GM12878 (cell line): ENCODE measurements around the gene PCNX4. TPM values are rescaled to one million over a fixed set of nuclear protein-coding genes. Genes with fewer than 3 reads are reported as not detected.
A peak's percentile ranks its signal among the peaks of the same experiment; 100 is the strongest.

Source experiments
- ATAC-seq: fragments of 200-7000 bp; cut with Tn5 transposase; 3 replicates; pipeline ENCODE4 v1.9.1; 2020; ENCODE audit warnings: mild to moderate bottlenecking, moderate library complexity
- BruUV-seq: library from RNA; stranded (reverse); fragments of 400-500 nt; replicated peaks from 2 replicates; lab custom pipeline; 2021; lab: Mats Ljungman, UMichigan
- CTCF ChIA-PET: fragments of 300-600 bp; sonication (Branson Sonifier 250); formaldehyde crosslinking; extraction: SDS; loops from one replicate; lab custom pipeline; 2021; ENCODE audit warnings: inconsistent platforms; lab: Yijun Ruan, JAX
- POLR2A ChIA-PET: fragments of 350-600 bp; formaldehyde crosslinking; extraction: SDS; loops from one replicate; lab custom pipeline; 2021; ENCODE audit warnings: inconsistent platforms; lab: Charles Lee
- RAD21 ChIA-PET: fragments of 300-600 bp; sonication (Branson Sonifier 250); formaldehyde crosslinking; loops from one replicate; lab custom pipeline; 2023; ENCODE audit warnings: antibody characterized with exemption; ENCODE audit not compliant: unreplicated experiment; lab: Charles Lee
- SMC1A ChIA-PET: fragments of 300-600 bp; sonication (Branson Sonifier 250); formaldehyde crosslinking; loops from one replicate; lab custom pipeline; 2023; ENCODE audit not compliant: unreplicated experiment, uncharacterized antibody; lab: Charles Lee
- DNase-seq: peaks from one replicate; pipeline ENCODE4 v3.0.0-alpha.2; 2011; ENCODE audit warnings: low read depth, low spot score
- FAIRE-seq: peaks from 3 replicates; lab custom pipeline; 2011; peaks lifted over from hg19 to GRCh38; lab: Jason Lieb, UNC
- H2AFZ ChIP-seq: 2 replicates; pipeline ENCODE4 v1.6.0; 2011; ENCODE audit warnings: low read depth, low read length, control low read depth; ENCODE audit not compliant: control insufficient read depth
- H3K27ac ChIP-seq: 2 replicates; pipeline ENCODE4 v1.5.1; 2011; ENCODE audit warnings: control low read depth; ENCODE audit not compliant: control insufficient read depth, insufficient read depth
- H3K27me3 ChIP-seq, 2 experiments: replicated peaks in 1 of 2; 2 replicates each; pipeline versions ENCODE4 v1.6.0 to v1.6.1; 2011; ENCODE audit warnings: low read length in 1 of 2; ENCODE audit not compliant: control insufficient read depth in 2 of 2, insufficient read depth in 2 of 2
- H3K36me3 ChIP-seq, 2 experiments: 2 replicates each; pipeline ENCODE4 v1.5.1; 2011; ENCODE audit warnings: low read length in 1 of 2; ENCODE audit not compliant: control insufficient read depth in 2 of 2, insufficient read depth in 2 of 2
- H3K4me1 ChIP-seq: 2 replicates; pipeline ENCODE4 v1.6.1; 2011; ENCODE audit warnings: mild to moderate bottlenecking, low read length, moderate library complexity, mixed read lengths; ENCODE audit not compliant: control insufficient read depth, insufficient read depth
- H3K4me2 ChIP-seq: 2 replicates; pipeline ENCODE4 v1.6.0; 2011; ENCODE audit warnings: control low read depth; ENCODE audit not compliant: control insufficient read depth, insufficient read depth
- H3K4me3 ChIP-seq: fragments of 200-600 bp; sonication (generic); 2 replicates; pipeline ENCODE4 v1.5.1; 2016
- H3K79me2 ChIP-seq: 2 replicates; pipeline ENCODE4 v1.6.0; 2011; ENCODE audit warnings: low read length; ENCODE audit not compliant: control insufficient read depth, insufficient read depth
- H3K9ac ChIP-seq: 2 replicates; pipeline ENCODE4 v1.8.0; 2011; ENCODE audit warnings: low read length, control low read depth, mixed read lengths; ENCODE audit not compliant: control insufficient read depth, insufficient read depth
- H3K9me3 ChIP-seq: replicated peaks from 3 replicates; pipeline ENCODE4 v1.5.1; 2011; ENCODE audit warnings: mild to moderate bottlenecking, low read length; ENCODE audit not compliant: control insufficient read depth, insufficient read depth
- H4K20me1 ChIP-seq: 2 replicates; pipeline ENCODE4 v1.6.0; 2011; ENCODE audit not compliant: control insufficient read depth, insufficient read depth
- CEBPB ChIP-seq, 2 experiments: fragments of 150-350 bp in 1 of 2; IDR thresholded peaks; 2 replicates each; pipeline ENCODE4 v1.6.1; 2012 to 2014; ENCODE audit warnings: low read depth in 2 of 2, low read length in 2 of 2, borderline replicate concordance in 1 of 2, inconsistent platforms in 1 of 2
- FOXK2 ChIP-seq: fragments of 450-650 bp; IDR thresholded peaks from 2 replicates; pipeline ENCODE4 v1.6.1; 2017; ENCODE audit warnings: mild to moderate bottlenecking, moderate library complexity
- MTA2 ChIP-seq: fragments of 450-650 bp; IDR thresholded peaks from 2 replicates; pipeline ENCODE4 v1.6.1; 2016; ENCODE audit warnings: low read depth, mild to moderate bottlenecking, moderate library complexity
- NFYA ChIP-seq: IDR thresholded peaks from 2 replicates; pipeline ENCODE4 v1.6.1; 2011; ENCODE audit warnings: low read depth, mild to moderate bottlenecking, low read length, improper control_type of control experiment, borderline replicate concordance
- WRNIP1 ChIP-seq: IDR thresholded peaks from 2 replicates; pipeline ENCODE4 v1.6.1; 2011; ENCODE audit warnings: low read depth, low read length, improper control_type of control experiment, borderline replicate concordance
- YY1 ChIP-seq: IDR thresholded peaks from 2 replicates; pipeline ENCODE4 v1.6.1; 2011; ENCODE audit warnings: low read depth, mild to moderate bottlenecking, low read length
- ZNF384 ChIP-seq: IDR thresholded peaks from 2 replicates; pipeline ENCODE4 v1.6.1; 2012; ENCODE audit warnings: low read depth, mild to moderate bottlenecking, low read length, improper control_type of control experiment, borderline replicate concordance
- WGBS: methylation state at CpG from one replicate; pipeline ENCODE4 v1.1.6; 2016; ENCODE audit warnings: low lambda C conversion rate; ENCODE audit not compliant: insufficient replicate concordance, insufficient coverage; ENCODE audit errors: missing lambda C conversion rate; 5-methylcytosine and 5-hydroxymethylcytosine counted together
- in situ Hi-C: fragments of 300-500 bp; cut with MboI; formaldehyde crosslinking; loops from 9 replicates; pipeline ENCODE4 v1.14.3; 2018; ENCODE audit warnings: mixed read lengths
- intact Hi-C: fragments of 100-400 bp; cut with micrococcal nuclease; formaldehyde crosslinking; loops from one replicate; pipeline ENCODE4 v1.14.2; 2022; ENCODE audit not compliant: unreplicated experiment
- polyA plus RNA-seq, 11 experiments: library from polyadenylated mRNA; depleted of rRNA in 4 of 11; unstranded in 6 of 11; stranded (reverse) in 5 of 11; fragments of >200 nt; fragmentation: Nextera tagmentation in 4 of 11; fragmentation: Illumina TruSeq in 1 of 11; extraction: Ambion mirVana in 4 of 11; extraction: Trizol in 1 of 11; gene quantifications; 1 replicate in 1 of 11; 2 replicates in 10 of 11; pipeline versions ENCODE4 v1.2.1 to v1.2.3, GENCODE V29; 2011 to 2016; ENCODE audit warnings: inconsistent platforms in 2 of 11, missing spikeins in 2 of 11, low read depth in 1 of 11
- total RNA-seq, 4 experiments: library from RNA; depleted of rRNA in 3 of 4; stranded (reverse); fragments of >200 nt in 3 of 4; fragmentation: Illumina TruSeq in 1 of 4; extraction: Trizol in 1 of 4; gene quantifications; 2 replicates each; pipeline versions ENCODE4 v1.2.1 to v1.2.3, GENCODE V29; 2013 to 2021
- TF ChIP-seq, protein P1 (sequence below): fragments of 450-650 bp; formaldehyde crosslinking; IDR thresholded peaks from 2 replicates; pipeline ENCODE4 v1.4.0; 2022; ENCODE audit warnings: mild to moderate bottlenecking, moderate library complexity
- TF ChIP-seq, protein P2 (sequence below): fragments of 450-650 bp; IDR thresholded peaks from 2 replicates; pipeline ENCODE4 v1.6.1; 2016; ENCODE audit warnings: mild to moderate bottlenecking
- TF ChIP-seq, protein P3 (sequence below), 3 experiments: IDR thresholded peaks in 2 of 3; conservative IDR thresholded peaks in 1 of 3; 2 replicates each; pipeline ENCODE4 v1.5.1; 2011; ENCODE audit warnings: low read depth in 3 of 3, low read length in 3 of 3, mild to moderate bottlenecking in 3 of 3, control low read depth in 2 of 3, moderate library complexity in 2 of 3, inconsistent platforms in 1 of 3, mixed read lengths in 1 of 3; ENCODE audit not compliant: control insufficient read depth in 2 of 3, insufficient read depth in 1 of 3; ENCODE audit errors: extremely low read depth in 1 of 3
- TF ChIP-seq, protein P4 (sequence below): fragments of 450-650 bp; IDR thresholded peaks from 2 replicates; pipeline ENCODE4 v1.6.1; 2016; ENCODE audit warnings: mild to moderate bottlenecking

Gene PCNX4
- total and polyA plus RNA-seq, 10 of the 15 experiments (the other 5 are each of a cell fraction or from before 2014, with no cell fraction given) = 13.8 to 56.6 (median 39.4) TPM

DNA sequence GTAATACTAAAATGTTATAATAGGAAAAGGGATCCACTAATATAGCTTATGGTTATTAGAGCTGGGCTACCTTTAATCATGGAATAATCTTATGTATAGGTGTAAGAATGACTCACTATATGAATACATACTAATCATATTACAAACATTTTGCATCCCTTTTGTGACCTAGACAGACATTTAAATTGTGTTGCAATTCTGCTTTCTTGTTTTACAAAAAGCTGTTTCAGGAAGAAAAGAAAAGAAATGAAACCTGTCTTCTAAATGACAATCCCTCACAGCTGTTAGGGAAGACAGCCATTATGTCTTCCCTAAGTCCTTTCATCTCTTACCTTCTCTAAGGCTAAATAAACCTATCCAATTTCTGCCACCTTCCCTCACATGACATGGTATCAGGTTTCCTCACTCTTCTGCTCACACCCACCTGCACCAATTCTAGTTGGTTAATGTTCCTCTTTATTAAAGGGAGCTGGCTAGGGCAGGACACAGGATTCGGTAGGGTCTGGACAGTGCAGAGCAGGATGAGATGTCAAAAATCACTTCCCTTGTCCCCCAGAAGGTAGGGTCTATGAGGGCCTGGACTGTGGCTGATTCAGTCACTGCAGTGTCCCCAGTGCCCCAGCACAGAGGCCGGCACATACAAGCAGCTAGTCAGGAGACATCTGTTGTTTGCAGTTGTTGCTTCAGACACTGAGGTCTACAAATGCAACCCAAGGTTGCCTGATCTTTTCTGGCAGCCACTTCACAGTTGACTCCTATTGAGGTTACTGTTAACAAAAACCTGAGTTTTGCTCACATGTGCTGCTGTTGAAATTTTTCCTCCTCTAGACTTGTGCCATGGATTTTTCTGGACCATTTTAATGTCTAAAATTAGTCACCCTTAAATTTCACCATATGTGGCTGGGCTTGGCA lies 69.7 kb downstream of the PCNX4 start (continued):
- TF ChIP-seq, protein P1, sequence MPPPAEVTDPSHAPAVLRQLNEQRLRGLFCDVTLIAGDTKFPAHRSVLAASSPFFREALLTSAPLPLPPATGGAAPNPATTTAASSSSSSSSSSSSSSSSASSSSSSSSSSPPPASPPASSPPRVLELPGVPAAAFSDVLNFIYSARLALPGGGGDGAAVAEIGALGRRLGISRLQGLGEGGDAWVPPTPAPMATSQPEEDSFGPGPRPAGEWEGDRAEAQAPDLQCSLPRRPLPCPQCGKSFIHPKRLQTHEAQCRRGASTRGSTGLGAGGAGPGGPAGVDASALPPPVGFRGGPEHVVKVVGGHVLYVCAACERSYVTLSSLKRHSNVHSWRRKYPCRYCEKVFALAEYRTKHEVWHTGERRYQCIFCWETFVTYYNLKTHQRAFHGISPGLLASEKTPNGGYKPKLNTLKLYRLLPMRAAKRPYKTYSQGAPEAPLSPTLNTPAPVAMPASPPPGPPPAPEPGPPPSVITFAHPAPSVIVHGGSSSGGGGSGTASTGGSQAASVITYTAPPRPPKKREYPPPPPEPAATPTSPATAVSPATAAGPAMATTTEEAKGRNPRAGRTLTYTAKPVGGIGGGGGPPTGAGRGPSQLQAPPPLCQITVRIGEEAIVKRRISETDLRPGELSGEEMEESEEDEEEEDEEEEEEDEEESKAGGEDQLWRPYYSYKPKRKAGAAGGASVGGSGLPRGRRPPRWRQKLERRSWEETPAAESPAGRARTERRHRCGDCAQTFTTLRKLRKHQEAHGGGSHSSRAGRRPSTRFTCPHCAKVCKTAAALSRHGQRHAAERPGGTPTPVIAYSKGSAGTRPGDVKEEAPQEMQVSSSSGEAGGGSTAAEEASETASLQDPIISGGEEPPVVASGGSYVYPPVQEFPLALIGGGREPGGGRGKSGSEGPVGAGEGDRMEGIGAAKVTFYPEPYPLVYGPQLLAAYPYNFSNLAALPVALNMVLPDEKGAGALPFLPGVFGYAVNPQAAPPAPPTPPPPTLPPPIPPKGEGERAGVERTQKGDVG (CRISPR knock-in tag) = no peak

DNA sequence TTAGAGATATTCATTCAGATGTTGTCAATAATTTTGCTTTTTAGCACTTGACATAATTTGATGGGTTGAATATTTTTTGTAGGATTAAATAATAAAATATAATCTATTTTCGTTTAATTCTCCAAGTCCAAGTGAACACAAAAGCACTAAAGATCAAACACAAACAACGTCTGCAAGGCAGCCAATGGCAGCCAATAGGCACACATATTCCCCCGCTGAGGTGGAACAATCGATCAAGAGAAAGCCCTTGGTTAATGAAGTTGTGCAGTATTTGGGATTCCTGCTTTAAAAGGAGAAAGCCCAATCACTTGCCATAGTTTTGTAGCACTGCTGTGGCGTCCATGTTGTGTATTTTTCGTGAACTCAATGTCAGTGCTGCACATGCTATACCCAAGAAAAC lies 72.0 kb downstream of the PCNX4 start:
- ATAC-seq (no peak), DNase-seq (no peak), FAIRE-seq (no peak)
- Histone ChIP-seq H3K4me1 (peaks cover 20% of the 10 kb centered on the region), H4K20me1 (no peaks in the 10 kb centered on the region), H3K4me3 (peak overlapping the region; percentile 92), H3K36me3 (no peaks in the 10 kb centered on the region), H3K79me2 (peaks cover 23% of the 10 kb centered on the region), H2AFZ (no peak overlapping the region), H3K27me3 (no peaks in the 10 kb centered on the region), H3K27ac (no peak overlapping the region), H3K9me3 (no peaks in the 10 kb centered on the region), H3K9ac (no peak overlapping the region), H3K4me2 (peak overlapping the region; percentile 70)
- in situ Hi-C loops (loop anchor here (25.0 kb wide), 1 partner anchor 676 kb away; the partner anchor contains the start of genes JKAMP and L3HYPDH), intact Hi-C loops (loop anchor here (10.0 kb wide), 1 partner anchor 679 kb away; the partner anchor contains the start of genes JKAMP and L3HYPDH)
- BruUV-seq = TSS peak; percentile 72
- ChIA-PET SMC1A (interaction anchor here (1.0 to 11.2 kb wide), 6 partner anchors 17 to 201 kb away, joined by 3 to 149 read pairs (median 23); partner anchors contain the start of gene PCNX4), CTCF (interaction anchor here (0.9 to 9.2 kb wide), 8 partner anchors 20 to 200 kb away, joined by 3 to 149 read pairs (median 9); no protein-coding TSS in a partner anchor), RAD21 (interaction anchor here (1.2 to 5.7 kb wide), 6 partner anchors 11 to 219 kb away, joined by 4 to 98 read pairs (median 10); partner anchors contain the start of gene PCNX4), POLR2A (interaction anchor here (0.6 to 4.3 kb wide), 5 partner anchors 16 to 1835 kb away, joined by 3 to 20 read pairs (median 5); partner anchors contain the start of genes PCNX4 and PPM1A)
- WGBS = 88% methylated on average over 6 of the region's 6 CpGs
- TF ChIP-seq NFYA (no peak), CEBPB (IDR thresholded peaks at IDR 0.05; ENCODE audit: borderline replicate concordance in 1 of 2, low read depth in 2 of 2, low read length in 2 of 2) (no peak), YY1 (0 out of 2 replicates have a peak, but pooled peaks have one; percentile 38), FOXK2 (no peak), MTA2 (no peak), WRNIP1 (no peak), ZNF384 (no peak)
- TF ChIP-seq, protein P2, sequence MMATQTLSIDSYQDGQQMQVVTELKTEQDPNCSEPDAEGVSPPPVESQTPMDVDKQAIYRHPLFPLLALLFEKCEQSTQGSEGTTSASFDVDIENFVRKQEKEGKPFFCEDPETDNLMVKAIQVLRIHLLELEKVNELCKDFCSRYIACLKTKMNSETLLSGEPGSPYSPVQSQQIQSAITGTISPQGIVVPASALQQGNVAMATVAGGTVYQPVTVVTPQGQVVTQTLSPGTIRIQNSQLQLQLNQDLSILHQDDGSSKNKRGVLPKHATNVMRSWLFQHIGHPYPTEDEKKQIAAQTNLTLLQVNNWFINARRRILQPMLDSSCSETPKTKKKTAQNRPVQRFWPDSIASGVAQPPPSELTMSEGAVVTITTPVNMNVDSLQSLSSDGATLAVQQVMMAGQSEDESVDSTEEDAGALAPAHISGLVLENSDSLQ = no peak
- TF ChIP-seq, protein P3, sequence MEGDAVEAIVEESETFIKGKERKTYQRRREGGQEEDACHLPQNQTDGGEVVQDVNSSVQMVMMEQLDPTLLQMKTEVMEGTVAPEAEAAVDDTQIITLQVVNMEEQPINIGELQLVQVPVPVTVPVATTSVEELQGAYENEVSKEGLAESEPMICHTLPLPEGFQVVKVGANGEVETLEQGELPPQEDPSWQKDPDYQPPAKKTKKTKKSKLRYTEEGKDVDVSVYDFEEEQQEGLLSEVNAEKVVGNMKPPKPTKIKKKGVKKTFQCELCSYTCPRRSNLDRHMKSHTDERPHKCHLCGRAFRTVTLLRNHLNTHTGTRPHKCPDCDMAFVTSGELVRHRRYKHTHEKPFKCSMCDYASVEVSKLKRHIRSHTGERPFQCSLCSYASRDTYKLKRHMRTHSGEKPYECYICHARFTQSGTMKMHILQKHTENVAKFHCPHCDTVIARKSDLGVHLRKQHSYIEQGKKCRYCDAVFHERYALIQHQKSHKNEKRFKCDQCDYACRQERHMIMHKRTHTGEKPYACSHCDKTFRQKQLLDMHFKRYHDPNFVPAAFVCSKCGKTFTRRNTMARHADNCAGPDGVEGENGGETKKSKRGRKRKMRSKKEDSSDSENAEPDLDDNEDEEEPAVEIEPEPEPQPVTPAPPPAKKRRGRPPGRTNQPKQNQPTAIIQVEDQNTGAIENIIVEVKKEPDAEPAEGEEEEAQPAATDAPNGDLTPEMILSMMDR (IDR thresholded peaks at IDR 0.05 in 2 of 3, conservative IDR thresholded peaks at IDR 0.05 in 1 of 3; ENCODE audit: control insufficient read depth in 2 of 3, extremely low read depth in 1 of 3, insufficient read depth in 1 of 3, low read depth in 3 of 3, low read length in 3 of 3) = no peak
- TF ChIP-seq, protein P4, sequence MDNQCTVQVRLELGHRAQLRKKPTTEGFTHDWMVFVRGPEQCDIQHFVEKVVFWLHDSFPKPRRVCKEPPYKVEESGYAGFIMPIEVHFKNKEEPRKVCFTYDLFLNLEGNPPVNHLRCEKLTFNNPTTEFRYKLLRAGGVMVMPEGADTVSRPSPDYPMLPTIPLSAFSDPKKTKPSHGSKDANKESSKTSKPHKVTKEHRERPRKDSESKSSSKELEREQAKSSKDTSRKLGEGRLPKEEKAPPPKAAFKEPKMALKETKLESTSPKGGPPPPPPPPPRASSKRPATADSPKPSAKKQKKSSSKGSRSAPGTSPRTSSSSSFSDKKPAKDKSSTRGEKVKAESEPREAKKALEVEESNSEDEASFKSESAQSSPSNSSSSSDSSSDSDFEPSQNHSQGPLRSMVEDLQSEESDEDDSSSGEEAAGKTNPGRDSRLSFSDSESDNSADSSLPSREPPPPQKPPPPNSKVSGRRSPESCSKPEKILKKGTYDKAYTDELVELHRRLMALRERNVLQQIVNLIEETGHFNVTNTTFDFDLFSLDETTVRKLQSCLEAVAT = peak; percentile 91
